HL-60 (cell line): ENCODE results near the gene CHPF2.

Source experiments
- DNase-seq, 2 experiments: peaks; one replicate each; pipeline ENCODE4 v3.0.0-alpha.2; 2010 to 2020; ENCODE audit warnings: low read depth in 1 of 2, low spot score in 1 of 2
- H3K27ac ChIP-seq: fragments of 250-450 bp; sonication (Bioruptor Pico); replicated peaks from 2 replicates; pipeline ENCODE4 v1.5.1; 2020; ENCODE audit warnings: mild to moderate bottlenecking, moderate library complexity
- H3K27me3 ChIP-seq: fragments of 250-450 bp; sonication (Bioruptor Pico); 2 replicates; pipeline ENCODE4 v1.5.1; 2021; ENCODE audit warnings: mild to moderate bottlenecking, moderate library complexity; ENCODE audit not compliant: insufficient read depth, poor library complexity, severe bottlenecking
- H3K4me3 ChIP-seq: replicated peaks from 2 replicates; pipeline ENCODE4 v1.5.1; 2011; ENCODE audit warnings: mild to moderate bottlenecking, control low read depth, low read length; ENCODE audit not compliant: insufficient read depth
- GABPA ChIP-seq: IDR thresholded peaks from 2 replicates; pipeline ENCODE4 v1.6.1; 2012; ENCODE audit warnings: low read depth
- POLR2AphosphoS5 ChIP-seq: IDR thresholded peaks from 2 replicates; pipeline ENCODE4 v1.6.1; 2012; ENCODE audit warnings: low read depth
- SPI1 ChIP-seq: IDR thresholded peaks from 2 replicates; pipeline ENCODE4 v1.6.1; 2012; ENCODE audit warnings: low read depth, mild to moderate bottlenecking, borderline replicate concordance
- TF ChIP-seq, protein P1 (sequence below): IDR thresholded peaks from 2 replicates; pipeline ENCODE4 v1.6.1; 2012; ENCODE audit warnings: low read depth; ENCODE audit not compliant: insufficient replicate concordance
- TF ChIP-seq, protein P2 (sequence below): IDR thresholded peaks from one replicate; pipeline ENCODE4 v1.5.1; 2011; ENCODE audit warnings: low read length, control low read depth, inconsistent platforms; ENCODE audit not compliant: insufficient read depth

CHPF2 gene

DNA sequence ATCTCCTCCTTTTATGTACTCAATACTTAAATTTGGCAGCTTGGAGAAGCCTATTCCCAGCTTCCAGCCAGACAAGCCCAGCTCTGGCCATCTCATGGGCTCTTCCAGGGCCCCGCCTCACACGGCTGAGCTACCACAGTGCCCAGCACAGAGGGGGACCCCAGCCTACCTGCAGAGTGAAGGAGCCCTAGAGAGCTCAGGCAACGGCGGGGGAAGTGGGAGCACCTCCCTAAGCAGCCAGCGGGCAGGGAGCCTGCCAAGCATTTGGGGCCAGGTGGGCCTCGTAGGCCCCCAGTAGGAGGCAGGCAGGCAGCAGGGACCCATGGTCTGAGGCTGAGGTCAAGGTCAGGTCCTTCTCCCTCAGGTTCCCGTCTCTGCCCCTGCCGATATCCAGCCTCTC, 45.3 kb downstream of the CHPF2 start:
- TF ChIP-seq, protein P1, sequence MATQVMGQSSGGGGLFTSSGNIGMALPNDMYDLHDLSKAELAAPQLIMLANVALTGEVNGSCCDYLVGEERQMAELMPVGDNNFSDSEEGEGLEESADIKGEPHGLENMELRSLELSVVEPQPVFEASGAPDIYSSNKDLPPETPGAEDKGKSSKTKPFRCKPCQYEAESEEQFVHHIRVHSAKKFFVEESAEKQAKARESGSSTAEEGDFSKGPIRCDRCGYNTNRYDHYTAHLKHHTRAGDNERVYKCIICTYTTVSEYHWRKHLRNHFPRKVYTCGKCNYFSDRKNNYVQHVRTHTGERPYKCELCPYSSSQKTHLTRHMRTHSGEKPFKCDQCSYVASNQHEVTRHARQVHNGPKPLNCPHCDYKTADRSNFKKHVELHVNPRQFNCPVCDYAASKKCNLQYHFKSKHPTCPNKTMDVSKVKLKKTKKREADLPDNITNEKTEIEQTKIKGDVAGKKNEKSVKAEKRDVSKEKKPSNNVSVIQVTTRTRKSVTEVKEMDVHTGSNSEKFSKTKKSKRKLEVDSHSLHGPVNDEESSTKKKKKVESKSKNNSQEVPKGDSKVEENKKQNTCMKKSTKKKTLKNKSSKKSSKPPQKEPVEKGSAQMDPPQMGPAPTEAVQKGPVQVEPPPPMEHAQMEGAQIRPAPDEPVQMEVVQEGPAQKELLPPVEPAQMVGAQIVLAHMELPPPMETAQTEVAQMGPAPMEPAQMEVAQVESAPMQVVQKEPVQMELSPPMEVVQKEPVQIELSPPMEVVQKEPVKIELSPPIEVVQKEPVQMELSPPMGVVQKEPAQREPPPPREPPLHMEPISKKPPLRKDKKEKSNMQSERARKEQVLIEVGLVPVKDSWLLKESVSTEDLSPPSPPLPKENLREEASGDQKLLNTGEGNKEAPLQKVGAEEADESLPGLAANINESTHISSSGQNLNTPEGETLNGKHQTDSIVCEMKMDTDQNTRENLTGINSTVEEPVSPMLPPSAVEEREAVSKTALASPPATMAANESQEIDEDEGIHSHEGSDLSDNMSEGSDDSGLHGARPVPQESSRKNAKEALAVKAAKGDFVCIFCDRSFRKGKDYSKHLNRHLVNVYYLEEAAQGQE, result no peak
- TF ChIP-seq GABPA (no peak), SPI1 (no peak), POLR2AphosphoS5 (no peak)
- TF ChIP-seq, protein P2, sequence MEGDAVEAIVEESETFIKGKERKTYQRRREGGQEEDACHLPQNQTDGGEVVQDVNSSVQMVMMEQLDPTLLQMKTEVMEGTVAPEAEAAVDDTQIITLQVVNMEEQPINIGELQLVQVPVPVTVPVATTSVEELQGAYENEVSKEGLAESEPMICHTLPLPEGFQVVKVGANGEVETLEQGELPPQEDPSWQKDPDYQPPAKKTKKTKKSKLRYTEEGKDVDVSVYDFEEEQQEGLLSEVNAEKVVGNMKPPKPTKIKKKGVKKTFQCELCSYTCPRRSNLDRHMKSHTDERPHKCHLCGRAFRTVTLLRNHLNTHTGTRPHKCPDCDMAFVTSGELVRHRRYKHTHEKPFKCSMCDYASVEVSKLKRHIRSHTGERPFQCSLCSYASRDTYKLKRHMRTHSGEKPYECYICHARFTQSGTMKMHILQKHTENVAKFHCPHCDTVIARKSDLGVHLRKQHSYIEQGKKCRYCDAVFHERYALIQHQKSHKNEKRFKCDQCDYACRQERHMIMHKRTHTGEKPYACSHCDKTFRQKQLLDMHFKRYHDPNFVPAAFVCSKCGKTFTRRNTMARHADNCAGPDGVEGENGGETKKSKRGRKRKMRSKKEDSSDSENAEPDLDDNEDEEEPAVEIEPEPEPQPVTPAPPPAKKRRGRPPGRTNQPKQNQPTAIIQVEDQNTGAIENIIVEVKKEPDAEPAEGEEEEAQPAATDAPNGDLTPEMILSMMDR, result no peak
- DNase-seq, result no peak
- H3K27me3 ChIP-seq, result no peaks in the 10 kb centered on the region

DNA sequence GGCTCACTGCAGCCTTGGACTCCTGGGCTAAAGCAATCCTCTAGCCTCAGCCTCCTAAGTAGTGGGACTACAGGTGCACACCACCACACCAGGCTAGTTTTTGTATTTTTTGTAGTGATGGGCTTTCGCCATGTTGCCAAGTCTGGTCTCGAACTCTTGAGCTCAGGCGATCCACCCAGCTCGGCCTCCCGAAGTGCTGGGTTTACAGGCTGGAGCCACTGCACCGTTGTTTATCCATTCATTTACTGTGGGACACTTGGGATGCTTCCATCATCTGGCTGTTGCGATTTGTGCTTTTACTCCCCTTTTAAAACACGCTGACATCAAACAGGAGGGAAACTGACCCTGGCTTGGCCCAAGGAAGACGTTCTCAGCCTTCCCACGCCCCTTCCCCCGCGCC, 46.7 kb downstream of the CHPF2 start:
- TF ChIP-seq POLR2AphosphoS5 (no peak), SPI1 (no peak), GABPA (no peak)
- TF ChIP-seq, protein P1, result no peak
- TF ChIP-seq, protein P2, result no peak
- H3K27ac ChIP-seq, result no peak overlapping the region
- no peaks in the 10 kb centered on the region for H3K27me3 ChIP-seq
- H3K4me3 ChIP-seq, result no peak overlapping the region
- no peak for DNase-seq

More for the DNA sequence above, 45.3 kb downstream of the CHPF2 start:
- Histone ChIP-seq H3K27ac (no peak overlapping the region), H3K4me3 (no peak overlapping the region)

DNA sequence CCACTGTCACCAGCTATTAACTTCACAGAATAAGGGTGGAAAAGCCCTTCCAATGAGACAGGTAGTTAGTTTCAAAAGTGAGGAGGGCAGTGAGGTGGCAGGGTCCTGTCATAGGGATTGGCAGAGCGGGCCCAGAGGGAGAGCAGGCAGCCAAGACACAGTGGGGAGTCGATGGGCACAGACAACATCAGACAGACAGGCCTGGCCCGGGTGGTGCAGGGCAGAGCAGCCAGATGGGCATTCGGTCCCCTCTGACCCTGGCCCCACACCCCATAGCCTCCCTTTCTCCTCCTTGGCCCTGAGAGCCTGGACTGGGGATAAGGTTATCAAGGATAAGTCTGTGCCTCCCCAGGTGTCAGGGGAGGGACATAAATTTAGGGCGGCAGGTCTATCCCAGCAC, 47.6 kb downstream of the CHPF2 start:
- TF ChIP-seq, protein P2, result no peak
- TF ChIP-seq GABPA (no peak), POLR2AphosphoS5 (no peak), SPI1 (no peak)
- TF ChIP-seq, protein P1, result no peak
- Histone ChIP-seq H3K27me3 (no peaks in the 10 kb centered on the region), H3K27ac (no peak overlapping the region), H3K4me3 (no peak overlapping the region)
- no peak for DNase-seq
